Kidney (tissue), 14 donors: ENCODE results near the gene ACAP1. TPM values are rescaled to one million over a fixed set of nuclear protein-coding genes. Genes with fewer than 3 reads are reported as not detected.

Experiments used
- DNase-seq, 5 donors: peaks; one replicate each; pipeline ENCODE4 v3.0.0-alpha.2; 2013 to 2020
- FAIRE-seq: peaks from 2 replicates; lab custom pipeline; 2012; peaks lifted over from hg19 to GRCh38; lab: Jason Lieb, UNC
- H3K27ac ChIP-seq, 2 donors: one replicate each; pipeline ENCODE4 v1.7.0; 2013; ENCODE audit warnings: low read depth in 2 of 2, low read length in 2 of 2, inconsistent platforms in 1 of 2
- H3K27me3 ChIP-seq: one replicate; pipeline ENCODE4 v1.7.1; 2013; ENCODE audit warnings: low read length, inconsistent platforms; ENCODE audit not compliant: control insufficient read depth, insufficient read depth
- H3K36me3 ChIP-seq, 3 donors: one replicate each; pipeline versions ENCODE4 v1.7.0 to v1.7.1; 2013; ENCODE audit warnings: low read length in 3 of 3, control low read depth in 1 of 3, inconsistent platforms in 1 of 3; ENCODE audit not compliant: insufficient read depth in 3 of 3, control insufficient read depth in 2 of 3
- H3K4me1 ChIP-seq, 3 donors: one replicate each; pipeline versions ENCODE4 v1.7.0 to v1.7.1; 2013; ENCODE audit warnings: low read length in 3 of 3, inconsistent platforms in 1 of 3, low read depth in 1 of 3; ENCODE audit not compliant: control insufficient read depth in 2 of 3, insufficient read depth in 2 of 3
- H3K4me3 ChIP-seq, 3 donors: one replicate each; pipeline versions ENCODE4 v1.7.0 to v1.8.1; 2013; ENCODE audit warnings: low read length in 3 of 3, control low read depth in 1 of 3, inconsistent platforms in 1 of 3
- H3K9ac ChIP-seq, 3 donors: one replicate each; pipeline versions ENCODE4 v1.7.0 to v1.7.1; 2013; ENCODE audit warnings: low read length in 3 of 3, control low read depth in 1 of 3, inconsistent platforms in 1 of 3
- H3K9me3 ChIP-seq, 3 donors: one replicate each; pipeline versions ENCODE4 v1.7.0 to v1.7.1; 2013; ENCODE audit warnings: low read length in 3 of 3, control low read depth in 1 of 3, inconsistent platforms in 1 of 3; ENCODE audit not compliant: control insufficient read depth in 2 of 3, insufficient read depth in 1 of 3
- intact Hi-C: fragments of 100-400 bp; cut with DNase I; formaldehyde crosslinking; loops from one replicate; pipeline ENCODE4 v1.11.1; 2022
- polyA plus RNA-seq: library from polyadenylated mRNA; stranded (reverse); fragments of 350-450 nt; fragmentation: Illumina TruSeq; extraction: RNeasy Lipid Tissue Mini Kit (QIAGEN cat#74804); gene quantifications from one replicate; pipeline ENCODE4 v1.2.3, GENCODE V29; 2014; ENCODE audit warnings: low read depth, low replicate concordance; ENCODE audit not compliant: insufficient read depth
- total RNA-seq: library from RNA; stranded (reverse); fragmentation: NEBNext Ultra II Directional; extraction: Animal tissue kit (Norgen Biotek cat#: 25700); gene quantifications from one replicate; pipeline ENCODE4 v1.2.1, GENCODE V29; 2021
- TF ChIP-seq, protein P1 (sequence below): IDR thresholded peaks from 3 replicates; pipeline ENCODE4 v1.5.1; 2012; ENCODE audit warnings: mild to moderate bottlenecking, moderate library complexity, borderline replicate concordance; ENCODE audit not compliant: insufficient read depth; ENCODE audit errors: extremely low read depth
- donor health status: control.
- donor health status: control.
- donor health status: control.
- donor health status: control.
- donor health status: control.
- donor health status: DM: yes; HTN: yes; CAD: no.
- donor health status: Normal renal cell carcinoma (clear cell type).

ACAP1 gene
- total and polyA plus RNA-seq, 2 donors from 2014 or later: 9.9 to 26.0 TPM

DNA sequence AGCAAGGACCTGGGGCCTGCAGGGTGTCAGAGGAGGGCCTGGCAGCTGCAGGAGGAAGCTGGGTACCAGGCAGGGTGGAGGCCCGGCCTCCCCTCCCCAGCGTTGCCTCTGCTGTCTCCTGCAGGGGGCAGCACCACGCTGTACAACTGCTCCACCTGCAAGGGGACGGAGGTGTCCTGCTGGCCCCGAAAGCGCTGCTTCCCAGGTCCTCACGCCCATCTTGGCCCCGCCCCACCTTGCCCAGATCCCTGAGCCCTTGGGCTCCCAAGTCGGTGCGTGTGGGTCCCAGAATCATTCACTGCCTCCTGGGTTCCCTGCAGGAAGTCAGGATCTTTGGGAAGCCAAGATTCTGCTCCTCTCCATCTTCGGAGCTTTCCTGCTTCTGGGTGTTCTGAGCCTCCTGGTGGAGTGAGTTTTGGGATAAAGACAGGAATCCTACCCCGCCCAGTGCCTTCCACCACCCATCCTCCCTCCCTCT lies 19.8 kb downstream of the ACAP1 start:
- no peak overlapping the region for H3K27ac ChIP-seq
- DNase-seq (peak; percentile 75 to 91 (median 88)), FAIRE-seq (no peak)
- H3K27me3 ChIP-seq: no peaks in the 10 kb centered on the region
- no peaks in the 10 kb centered on the region for H3K9me3 ChIP-seq
- intact Hi-C loops: no loop called here
- peaks cover 0 to 18% (median 9%) of the 10 kb centered on the region in 3 donors for H3K4me1 ChIP-seq
- TF ChIP-seq, protein P1, sequence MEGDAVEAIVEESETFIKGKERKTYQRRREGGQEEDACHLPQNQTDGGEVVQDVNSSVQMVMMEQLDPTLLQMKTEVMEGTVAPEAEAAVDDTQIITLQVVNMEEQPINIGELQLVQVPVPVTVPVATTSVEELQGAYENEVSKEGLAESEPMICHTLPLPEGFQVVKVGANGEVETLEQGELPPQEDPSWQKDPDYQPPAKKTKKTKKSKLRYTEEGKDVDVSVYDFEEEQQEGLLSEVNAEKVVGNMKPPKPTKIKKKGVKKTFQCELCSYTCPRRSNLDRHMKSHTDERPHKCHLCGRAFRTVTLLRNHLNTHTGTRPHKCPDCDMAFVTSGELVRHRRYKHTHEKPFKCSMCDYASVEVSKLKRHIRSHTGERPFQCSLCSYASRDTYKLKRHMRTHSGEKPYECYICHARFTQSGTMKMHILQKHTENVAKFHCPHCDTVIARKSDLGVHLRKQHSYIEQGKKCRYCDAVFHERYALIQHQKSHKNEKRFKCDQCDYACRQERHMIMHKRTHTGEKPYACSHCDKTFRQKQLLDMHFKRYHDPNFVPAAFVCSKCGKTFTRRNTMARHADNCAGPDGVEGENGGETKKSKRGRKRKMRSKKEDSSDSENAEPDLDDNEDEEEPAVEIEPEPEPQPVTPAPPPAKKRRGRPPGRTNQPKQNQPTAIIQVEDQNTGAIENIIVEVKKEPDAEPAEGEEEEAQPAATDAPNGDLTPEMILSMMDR: peak; percentile 91
- peak overlapping the region in 1 of 3 donors; percentile 9 for H3K9ac ChIP-seq
- H3K36me3 ChIP-seq: no peaks in the 10 kb centered on the region
- H3K4me3 ChIP-seq: no peak overlapping the region

DNA sequence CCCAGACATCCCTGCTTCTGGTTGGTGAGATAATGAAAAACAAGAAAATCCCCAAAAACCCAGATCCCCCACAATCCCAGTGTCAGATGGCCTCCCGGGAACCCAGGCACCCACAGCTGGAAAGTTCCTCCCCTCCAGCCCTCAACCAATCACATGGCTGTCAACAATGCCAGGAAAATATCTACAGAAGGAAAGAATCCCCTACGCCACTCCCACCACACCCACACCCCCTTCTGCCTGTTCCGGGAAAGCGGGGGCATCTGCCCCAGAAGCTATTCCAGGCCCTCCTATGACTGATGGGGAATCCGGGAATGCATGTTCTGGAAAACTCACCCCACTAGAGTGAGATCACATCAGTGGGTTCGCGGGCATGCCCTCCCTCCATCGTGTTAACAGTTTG lies 20.4 kb downstream of the ACAP1 start:
- no peak overlapping the region for H3K4me3 ChIP-seq
- no peaks in the 10 kb centered on the region for H3K9me3 ChIP-seq
- TF ChIP-seq, protein P1: no peak
- H3K4me1 ChIP-seq: peaks cover 0 to 17% (median 9%) of the 10 kb centered on the region in 3 donors
- H3K27me3 ChIP-seq: no peaks in the 10 kb centered on the region
- intact Hi-C loops: no loop called here
- no peak overlapping the region for H3K9ac ChIP-seq
- FAIRE-seq: no peak
- no peak for DNase-seq
- H3K27ac ChIP-seq: no peak overlapping the region
- no peaks in the 10 kb centered on the region for H3K36me3 ChIP-seq

DNA sequence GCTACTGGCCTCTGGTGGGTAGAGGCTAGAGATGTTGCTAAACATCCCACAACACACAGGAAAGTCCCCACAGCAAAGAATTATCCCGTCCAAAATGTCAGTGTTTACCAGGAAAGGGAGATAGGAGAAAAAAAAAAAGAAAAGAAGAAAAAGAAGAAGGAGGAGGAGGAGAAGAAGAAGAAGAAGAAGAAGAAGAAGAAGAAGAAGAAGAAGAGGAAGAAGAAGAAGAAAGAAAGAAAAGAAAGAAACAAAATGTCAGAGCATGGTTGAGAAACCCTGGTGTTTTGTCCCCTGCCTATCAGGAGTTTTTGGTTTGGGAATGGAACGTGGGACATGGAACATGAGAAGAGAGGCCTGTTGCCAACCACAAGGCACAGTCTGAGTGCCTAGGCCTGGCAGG lies 21.1 kb downstream of the ACAP1 start:
- no peak overlapping the region for H3K9ac ChIP-seq
- intact Hi-C loops: no loop called here

More for the DNA sequence above, 21.1 kb downstream of the ACAP1 start:
- Histone ChIP-seq H3K27ac (no peak overlapping the region), H3K27me3 (no peaks in the 10 kb centered on the region), H3K9me3 (no peaks in the 10 kb centered on the region), H3K36me3 (no peaks in the 10 kb centered on the region), H3K4me1 (peaks cover 0 to 16% (median 8%) of the 10 kb centered on the region in 3 donors), H3K4me3 (no peak overlapping the region)
- no peak for DNase-seq
- TF ChIP-seq, protein P1: no peak
- FAIRE-seq: no peak
